SK-N-SH treated with all-trans-retinoic acid at 6 μM for 48 hours (cell line): Measurements from ENCODE around the gene TPPP.
"Not testable (repeated sequence)": the region's sequence is repeated elsewhere in the genome, so short reads cannot be mapped to it uniquely, and the experiment has no call there.

Source experiments
- BACH2 ChIP-seq: fragments of 250-450 bp; sonication (Bioruptor Pico); IDR thresholded peaks from 2 replicates; pipeline ENCODE4 v1.9.0; 2021; ENCODE audit warnings: mild to moderate bottlenecking, borderline replicate concordance
- ESRRG ChIP-seq: fragments of 250-450 bp; sonication (Bioruptor Pico); IDR thresholded peaks from 2 replicates; pipeline ENCODE4 v1.6.1; 2021; ENCODE audit warnings: mild to moderate bottlenecking
- RARB ChIP-seq: fragments of 250-450 bp; sonication (Bioruptor Pico); IDR thresholded peaks from 2 replicates; pipeline ENCODE4 v1.8.0; 2021; ENCODE audit warnings: mild to moderate bottlenecking, moderate library complexity
- TSHZ2 ChIP-seq: fragments of 250-450 bp; sonication (Bioruptor Pico); IDR thresholded peaks from 2 replicates; pipeline ENCODE4 v1.5.0; 2020; ENCODE audit warnings: mild to moderate bottlenecking, moderate library complexity
- TF ChIP-seq, protein P1 (sequence below): fragments of 250-450 bp; sonication (Bioruptor Pico); IDR thresholded peaks from 2 replicates; pipeline ENCODE4 v1.8.0; 2021; ENCODE audit warnings: low read depth, mild to moderate bottlenecking, moderate library complexity, borderline replicate concordance

GRCh38 chr5:706127-706526 lies 13.0 kb upstream of the TPPP start:
- not testable (repeated sequence) for TF ChIP-seq TSHZ2 (CRISPR knock-in tag); RARB; ESRRG; BACH2 (CRISPR knock-in tag)
- TF ChIP-seq, protein P1, sequence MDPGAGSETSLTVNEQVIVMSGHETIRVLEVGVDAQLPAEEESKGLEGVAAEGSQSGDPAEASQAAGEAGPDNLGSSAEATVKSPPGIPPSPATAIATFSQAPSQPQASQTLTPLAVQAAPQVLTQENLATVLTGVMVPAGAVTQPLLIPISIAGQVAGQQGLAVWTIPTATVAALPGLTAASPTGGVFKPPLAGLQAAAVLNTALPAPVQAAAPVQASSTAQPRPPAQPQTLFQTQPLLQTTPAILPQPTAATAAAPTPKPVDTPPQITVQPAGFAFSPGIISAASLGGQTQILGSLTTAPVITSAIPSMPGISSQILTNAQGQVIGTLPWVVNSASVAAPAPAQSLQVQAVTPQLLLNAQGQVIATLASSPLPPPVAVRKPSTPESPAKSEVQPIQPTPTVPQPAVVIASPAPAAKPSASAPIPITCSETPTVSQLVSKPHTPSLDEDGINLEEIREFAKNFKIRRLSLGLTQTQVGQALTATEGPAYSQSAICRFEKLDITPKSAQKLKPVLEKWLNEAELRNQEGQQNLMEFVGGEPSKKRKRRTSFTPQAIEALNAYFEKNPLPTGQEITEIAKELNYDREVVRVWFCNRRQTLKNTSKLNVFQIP (CRISPR knock-in tag), result not testable (repeated sequence)
